ENCODE measurements around the gene HMGN3. TPM values are rescaled to one million over a fixed set of nuclear protein-coding genes. Genes with fewer than 3 reads are reported as not detected.
A peak's percentile ranks its signal among the peaks of the same experiment; 100 is the strongest.

HMGN3 gene
- total and polyA plus RNA-seq, 2 of the 13 experiments (the other 11 are each of a cell fraction or from before 2014, with no cell fraction given) = 67.9 to 145 TPM

GRCh38 chr6:79157961-79158644 is 76.4 kb downstream of the HMGN3 start (continued):
- 0 out of 2 replicates have a peak, but pooled peaks have one; percentile 48 for TF ChIP-seq RERE (CRISPR knock-in tag; IDR thresholded peaks at IDR 0.05; ENCODE audit: low read depth)
- TF ChIP-seq, protein P1, sequence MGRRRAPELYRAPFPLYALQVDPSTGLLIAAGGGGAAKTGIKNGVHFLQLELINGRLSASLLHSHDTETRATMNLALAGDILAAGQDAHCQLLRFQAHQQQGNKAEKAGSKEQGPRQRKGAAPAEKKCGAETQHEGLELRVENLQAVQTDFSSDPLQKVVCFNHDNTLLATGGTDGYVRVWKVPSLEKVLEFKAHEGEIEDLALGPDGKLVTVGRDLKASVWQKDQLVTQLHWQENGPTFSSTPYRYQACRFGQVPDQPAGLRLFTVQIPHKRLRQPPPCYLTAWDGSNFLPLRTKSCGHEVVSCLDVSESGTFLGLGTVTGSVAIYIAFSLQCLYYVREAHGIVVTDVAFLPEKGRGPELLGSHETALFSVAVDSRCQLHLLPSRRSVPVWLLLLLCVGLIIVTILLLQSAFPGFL (CRISPR knock-in tag; IDR thresholded peaks at IDR 0.05) = no peak
- TF ChIP-seq GATA4 (IDR thresholded peaks at IDR 0.05; ENCODE audit: borderline replicate concordance, low read depth) = no peak
- TF ChIP-seq ZMAT5 (CRISPR knock-in tag; IDR thresholded peaks at IDR 0.05; ENCODE audit: borderline replicate concordance, low read depth) = no peak
- TF ChIP-seq PAX8 (CRISPR knock-in tag; IDR thresholded peaks at IDR 0.05; ENCODE audit: borderline replicate concordance) = no peak
- TF ChIP-seq STAT6 (CRISPR knock-in tag; IDR thresholded peaks at IDR 0.05; ENCODE audit: borderline replicate concordance) = no peak
- TF ChIP-seq HMGXB4 (CRISPR knock-in tag; IDR thresholded peaks at IDR 0.05; ENCODE audit: borderline replicate concordance in 1 of 2, low read depth in 1 of 2) = no peak; a peak in 1 of 4 replicates
- no peak for TF ChIP-seq CCDC6 (CRISPR knock-in tag; IDR thresholded peaks at IDR 0.05)
- no peak for TF ChIP-seq ZNF333 (CRISPR knock-in tag; IDR thresholded peaks at IDR 0.05; ENCODE audit: borderline replicate concordance)
- TF ChIP-seq NKX3-1 (CRISPR knock-in tag; IDR thresholded peaks at IDR 0.05) = no peak; the same call in 1 of the 2 replicates
- TF ChIP-seq ZBTB7A (CRISPR knock-in tag; IDR thresholded peaks at IDR 0.05) = no peak
- no peak for TF ChIP-seq EHMT2 (IDR thresholded peaks at IDR 0.05; ENCODE audit: borderline replicate concordance, low read depth, low read length)
- TF ChIP-seq, protein P2, sequence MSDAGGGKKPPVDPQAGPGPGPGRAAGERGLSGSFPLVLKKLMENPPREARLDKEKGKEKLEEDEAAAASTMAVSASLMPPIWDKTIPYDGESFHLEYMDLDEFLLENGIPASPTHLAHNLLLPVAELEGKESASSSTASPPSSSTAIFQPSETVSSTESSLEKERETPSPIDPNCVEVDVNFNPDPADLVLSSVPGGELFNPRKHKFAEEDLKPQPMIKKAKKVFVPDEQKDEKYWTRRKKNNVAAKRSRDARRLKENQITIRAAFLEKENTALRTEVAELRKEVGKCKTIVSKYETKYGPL (CRISPR knock-in tag; IDR thresholded peaks at IDR 0.05) = no peak
- TF ChIP-seq ZNF460 (CRISPR knock-in tag; IDR thresholded peaks at IDR 0.05; ENCODE audit: borderline replicate concordance) = no peak
- TF ChIP-seq NRL (CRISPR knock-in tag; IDR thresholded peaks at IDR 0.05; ENCODE audit: borderline replicate concordance) = no peak

Data from HepG2 (cell line).